Embryonic facial prominence (tissue), 1 donor: ENCODE results near the gene GRAMD1B.

Experiments
- DNase-seq: peaks from one replicate; pipeline ENCODE4 v3.0.0-alpha.2; 2016; ENCODE audit errors: extremely low spot score

The GRAMD1B gene

DNA sequence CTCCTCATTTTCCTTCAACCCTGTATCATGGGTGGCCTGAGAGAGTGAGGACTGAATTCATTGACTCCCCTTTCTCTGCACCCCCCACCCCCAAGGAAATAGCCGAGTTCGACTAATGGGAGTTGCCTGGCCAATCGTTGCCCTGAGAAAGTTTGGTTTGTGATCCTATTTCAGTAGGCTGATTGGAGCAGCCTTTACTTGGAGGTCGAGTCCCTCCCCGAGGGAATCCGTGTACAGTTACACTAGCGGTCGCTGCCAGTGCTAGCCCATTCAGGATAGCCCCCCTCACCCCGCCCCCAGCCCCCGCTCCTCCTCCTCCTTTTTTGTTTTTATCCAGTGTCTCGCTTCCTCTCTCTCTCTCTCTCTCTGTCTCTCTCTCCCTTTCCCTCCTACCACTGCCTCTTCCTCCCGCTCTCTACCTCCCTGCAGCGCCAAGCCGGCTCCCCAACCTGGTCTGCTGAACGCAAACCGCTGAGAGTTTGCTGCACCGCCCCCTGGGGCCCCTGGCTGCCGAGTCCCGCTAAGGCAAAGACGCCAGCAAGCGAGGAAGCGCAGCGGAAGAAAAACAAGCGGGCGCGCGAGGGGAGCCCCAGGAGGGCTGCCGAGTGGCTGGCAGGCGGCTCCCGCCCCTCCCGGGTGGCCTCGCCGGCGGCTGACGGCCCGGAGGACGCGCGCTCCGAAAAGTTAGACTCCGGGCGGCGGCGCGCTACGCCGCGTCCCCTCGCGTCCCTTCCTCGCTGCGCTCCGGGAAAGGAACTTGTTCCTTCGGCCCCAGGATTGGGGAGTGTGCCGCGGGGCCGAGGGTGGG lies at the start of gene GRAMD1B:
Gene GRAMD1B (plus strand): TSS at position 357 of the 808 bp plus-strand sequence. CDS start 524 bp downstream, outside the sequence.
- peak; percentile 54 for DNase-seq

DNA sequence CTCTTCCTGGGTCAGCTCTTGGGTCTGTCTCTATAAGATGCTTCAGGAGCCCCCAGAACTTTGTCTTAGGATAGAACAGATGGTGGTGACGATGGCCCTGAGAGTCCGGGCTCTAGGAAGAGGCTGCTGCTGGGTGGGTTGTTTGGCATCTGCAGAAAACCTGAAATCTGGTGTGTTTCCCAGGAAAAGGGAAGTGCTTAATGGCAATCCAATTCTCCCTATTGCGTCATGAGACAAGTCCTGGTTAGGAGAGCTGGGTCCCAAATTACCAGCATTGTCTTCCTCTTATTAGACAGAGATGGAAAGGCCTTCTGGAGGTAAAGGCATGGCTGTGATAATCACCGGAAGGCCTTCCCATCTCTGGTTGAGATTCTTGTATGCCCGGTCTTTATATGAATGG lies 48.9 kb upstream of the GRAMD1B start:
- no peak for DNase-seq

DNA sequence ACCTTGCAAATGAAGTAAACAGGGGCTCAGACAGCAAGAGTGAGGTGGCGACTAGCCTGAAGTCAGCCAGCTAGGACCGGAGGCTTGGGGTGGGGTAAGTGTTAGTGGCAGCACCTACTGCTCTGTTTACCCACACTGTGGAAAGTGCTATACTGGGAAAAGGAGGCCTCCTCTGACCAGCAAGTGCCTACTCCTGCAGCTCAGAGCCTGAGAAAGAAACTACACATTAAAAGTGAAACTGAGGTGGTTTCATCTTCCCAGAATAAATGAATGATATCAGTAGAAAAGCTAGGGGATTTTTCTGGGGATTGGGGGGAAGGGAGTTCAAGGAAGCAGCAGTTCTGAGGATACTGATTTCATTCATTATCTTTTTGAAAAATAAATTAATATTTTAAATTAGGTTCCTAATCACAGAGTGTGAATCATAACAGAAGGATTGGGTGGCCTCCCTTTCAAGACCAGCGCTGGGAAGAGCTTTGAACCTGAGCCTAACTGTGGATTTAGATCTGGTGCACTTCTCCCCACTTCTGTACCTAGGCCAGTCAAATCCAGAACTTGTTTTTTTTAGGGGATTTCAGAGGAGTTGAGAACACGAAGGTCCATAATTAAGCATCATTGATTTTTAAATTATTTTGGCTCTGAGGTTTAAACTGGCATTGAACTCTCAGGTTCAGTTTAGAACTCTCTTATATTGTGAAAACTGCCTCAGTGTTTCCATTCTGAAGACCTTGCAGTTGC lies 48.1 kb upstream of the GRAMD1B start:
- no peak for DNase-seq

DNA sequence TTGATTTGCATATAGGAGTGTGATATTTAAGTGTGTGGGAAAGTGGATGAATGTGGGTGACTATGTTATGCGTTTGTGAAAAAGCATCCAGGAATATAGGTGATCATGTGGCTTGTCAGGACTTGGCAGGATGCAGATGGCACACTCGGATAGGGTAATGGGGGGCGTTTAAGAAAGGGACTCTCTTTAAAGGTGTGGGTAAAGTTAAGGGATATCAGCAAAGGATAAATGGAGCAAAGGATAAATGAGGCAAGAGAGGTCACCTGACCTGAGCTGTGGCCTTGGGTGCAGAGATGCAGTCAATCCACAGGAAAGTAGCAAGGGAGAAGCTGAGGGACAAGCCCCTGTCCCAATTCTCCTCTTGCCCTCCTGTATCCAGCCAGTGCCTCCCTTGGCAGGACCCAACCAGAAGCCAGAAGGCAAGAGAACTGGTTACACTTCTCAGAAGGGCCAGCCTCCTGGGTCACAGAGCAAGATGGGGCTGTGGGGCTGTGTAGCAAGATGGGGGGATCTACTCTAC lies 47.5 kb upstream of the GRAMD1B start:
- DNase-seq, result no peak

DNA sequence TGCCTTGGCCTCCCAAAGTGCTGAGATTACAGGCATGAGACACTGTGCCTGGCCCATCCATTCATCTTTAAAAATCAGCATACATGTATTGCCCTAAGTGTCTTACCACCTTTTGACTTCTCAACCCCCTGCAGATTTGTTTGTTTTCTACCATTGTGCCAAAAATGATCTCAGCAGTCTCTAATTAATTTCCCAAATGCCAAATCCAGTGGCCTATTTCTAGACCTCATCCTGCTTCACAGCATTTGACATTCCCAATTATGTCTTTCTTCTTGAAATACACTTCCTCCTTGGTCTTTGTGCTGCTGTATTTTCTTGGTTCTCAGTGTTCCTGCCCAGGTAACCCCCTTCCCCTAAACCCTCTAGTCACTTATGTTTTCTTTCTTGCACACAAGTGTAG lies 46.0 kb upstream of the GRAMD1B start:
- no peak for DNase-seq

DNA sequence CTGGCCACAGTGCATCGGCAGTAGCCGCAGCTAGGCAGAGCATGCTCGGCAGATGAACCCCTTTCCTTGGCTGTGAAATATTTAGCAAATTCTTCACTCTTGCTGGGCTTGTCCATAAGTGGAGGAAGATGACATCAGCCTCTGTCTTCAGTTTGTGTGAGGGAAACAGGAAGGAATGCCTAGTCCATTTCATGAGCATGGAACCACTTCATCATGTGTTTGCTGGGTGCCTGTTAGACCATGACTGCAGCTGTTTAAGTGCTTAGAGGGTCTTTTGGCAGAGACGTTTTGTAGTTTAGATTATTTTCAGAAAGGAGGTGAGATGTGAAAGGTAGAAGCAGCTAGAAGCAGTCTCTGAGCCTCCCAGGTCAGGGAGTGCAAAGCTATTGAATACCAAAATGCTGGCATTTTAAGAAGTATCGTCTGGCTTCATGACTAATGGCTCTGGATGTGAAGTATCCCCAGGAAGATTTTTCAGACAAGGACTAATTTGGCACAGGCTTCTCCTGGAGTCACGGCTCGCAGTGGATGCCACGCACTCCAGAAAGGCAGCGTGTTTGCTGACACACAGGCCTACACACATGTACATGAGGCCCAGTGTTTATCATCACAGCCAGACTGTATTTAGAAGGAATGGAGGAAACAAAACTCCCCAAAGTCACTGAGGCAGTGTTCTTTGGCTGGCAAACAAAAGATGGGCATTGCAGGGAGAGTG lies 43.1 kb upstream of the GRAMD1B start:
- no peak for DNase-seq

DNA sequence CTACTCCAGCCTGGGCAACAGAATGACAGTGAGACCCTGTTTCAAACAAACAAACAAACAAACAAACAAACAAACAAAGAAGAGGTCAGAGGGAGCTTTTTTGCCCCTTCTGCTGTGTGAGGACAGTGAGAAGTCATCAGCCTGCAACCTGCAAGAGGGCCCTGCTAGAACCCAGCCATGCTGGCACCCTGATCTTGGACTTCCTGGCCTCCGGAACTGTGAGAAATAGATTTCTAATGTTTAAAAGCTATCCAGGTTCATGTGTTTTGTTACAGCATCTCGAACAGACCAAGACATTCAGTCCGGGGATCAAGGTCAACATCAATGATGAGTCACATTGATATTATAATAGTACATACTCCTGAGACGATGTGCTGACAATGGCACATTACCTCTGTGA lies 41.4 kb upstream of the GRAMD1B start:
- no peak for DNase-seq

DNA sequence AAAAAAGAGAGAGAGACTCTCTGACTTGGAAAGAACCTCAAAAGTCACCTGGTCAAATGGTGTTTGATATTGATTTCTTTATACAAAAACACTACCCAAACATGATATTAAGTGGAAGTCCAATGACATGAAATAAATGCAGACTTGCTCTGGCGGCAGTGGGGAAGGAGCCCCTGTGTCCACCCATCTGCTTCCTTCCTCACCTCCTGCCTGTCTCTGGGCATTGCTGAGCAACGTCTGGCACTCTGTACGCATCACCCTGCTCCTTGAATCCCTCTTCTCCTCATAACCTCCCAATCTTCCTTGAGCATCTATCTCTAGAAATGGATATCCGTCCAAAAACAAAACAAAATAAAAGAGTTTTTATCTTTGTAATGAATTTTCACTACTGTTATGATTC lies 39.9 kb upstream of the GRAMD1B start:
- DNase-seq, result no peak

DNA sequence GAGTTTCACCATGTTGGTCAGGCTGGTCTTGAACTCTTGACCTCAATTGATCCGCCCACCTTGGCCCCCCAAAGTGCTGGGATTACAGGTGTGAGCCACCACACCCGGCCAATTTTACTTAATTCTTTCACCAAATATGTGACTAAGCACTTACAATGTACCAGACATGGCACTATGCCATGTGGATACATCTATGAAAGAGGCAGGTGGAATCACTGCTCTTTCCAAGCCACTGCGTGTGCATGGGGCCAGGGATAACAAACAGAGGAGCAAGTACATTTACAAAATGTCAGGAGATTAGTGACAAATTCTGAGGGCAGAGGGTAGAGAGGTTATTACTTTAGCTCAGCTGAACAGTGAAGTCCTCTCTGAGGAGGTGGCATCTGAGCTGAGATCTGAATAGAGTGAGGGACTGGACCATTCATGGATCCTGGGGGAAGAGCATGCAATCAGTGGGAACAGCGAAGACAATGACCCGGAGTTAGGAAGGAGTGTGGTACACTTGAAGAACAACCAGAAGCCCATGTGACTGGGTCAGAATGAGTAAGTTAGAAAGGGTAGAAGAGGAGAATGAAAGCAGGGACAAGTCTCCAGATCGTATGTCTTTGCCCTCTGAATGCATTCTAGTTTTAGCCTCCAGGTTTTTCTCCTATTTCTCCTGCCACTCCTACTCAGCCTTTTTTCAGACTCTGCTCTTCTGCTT lies 38.3 kb upstream of the GRAMD1B start:
- no peak for DNase-seq

DNA sequence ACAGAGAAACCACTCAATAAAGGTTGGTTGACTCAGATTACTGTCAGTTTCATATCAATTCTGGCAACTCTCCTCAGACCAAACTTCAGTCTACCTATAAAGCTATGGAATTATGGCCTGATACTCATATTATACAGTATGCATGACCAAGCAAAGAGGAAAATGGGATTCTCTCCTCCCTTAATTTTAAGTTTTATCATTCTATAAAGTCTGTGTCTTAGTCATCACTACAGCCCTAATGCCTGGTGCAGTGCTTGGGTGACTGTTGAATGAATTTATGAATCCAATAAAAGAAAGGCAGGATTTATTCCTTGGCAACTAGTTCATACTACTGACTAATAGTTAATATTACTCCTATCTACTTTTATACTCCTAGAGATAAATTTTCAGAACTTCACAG lies 37.6 kb upstream of the GRAMD1B start:
- DNase-seq, result no peak

DNA sequence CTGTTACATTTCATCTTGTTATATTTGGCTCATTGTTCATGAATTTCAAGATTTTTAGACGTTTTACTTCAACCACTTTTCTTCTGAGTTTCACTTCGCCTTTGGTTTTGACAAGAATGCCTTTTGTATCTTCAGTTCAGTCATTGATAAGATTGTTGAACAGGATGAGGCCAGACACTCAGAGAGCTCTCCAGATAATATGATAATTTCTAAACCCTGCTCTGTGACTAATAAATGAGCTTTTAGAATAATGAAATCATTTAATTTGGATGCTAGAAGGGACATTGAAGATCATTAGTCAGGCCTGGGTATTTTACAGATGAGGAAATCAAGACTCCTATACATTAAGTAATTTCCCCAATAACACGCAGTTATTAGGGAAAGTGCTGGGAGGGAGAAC lies 37.2 kb upstream of the GRAMD1B start:
- no peak for DNase-seq

DNA sequence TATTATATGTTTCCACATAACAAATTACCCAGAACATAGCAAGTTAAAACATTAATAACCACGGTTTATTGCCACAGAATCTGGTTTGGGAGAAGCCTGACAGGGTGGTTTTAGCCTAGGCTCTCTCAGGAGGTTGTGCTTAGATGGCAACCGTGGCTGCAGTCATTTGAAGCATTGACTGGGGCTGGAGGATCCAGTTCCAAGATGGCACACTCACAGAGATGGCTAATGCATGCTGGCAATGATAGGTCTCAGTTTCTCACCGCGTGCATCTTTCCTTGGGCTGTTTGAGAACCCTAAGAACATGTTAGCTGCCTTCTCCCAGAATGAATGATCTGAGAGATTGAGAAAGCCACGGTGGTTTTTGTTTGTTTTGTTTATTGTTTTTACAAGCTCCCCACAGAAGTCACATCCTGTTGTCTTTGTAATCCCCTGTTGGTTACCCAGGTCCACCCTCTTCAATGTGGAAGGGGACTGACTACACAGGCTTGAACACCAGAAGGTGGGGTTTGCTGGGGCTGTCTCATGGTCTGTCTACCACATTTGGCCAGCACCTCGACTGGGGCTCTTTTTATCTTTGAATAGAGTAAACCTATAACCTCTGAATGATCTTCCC lies 36.6 kb upstream of the GRAMD1B start:
- DNase-seq, result no peak

DNA sequence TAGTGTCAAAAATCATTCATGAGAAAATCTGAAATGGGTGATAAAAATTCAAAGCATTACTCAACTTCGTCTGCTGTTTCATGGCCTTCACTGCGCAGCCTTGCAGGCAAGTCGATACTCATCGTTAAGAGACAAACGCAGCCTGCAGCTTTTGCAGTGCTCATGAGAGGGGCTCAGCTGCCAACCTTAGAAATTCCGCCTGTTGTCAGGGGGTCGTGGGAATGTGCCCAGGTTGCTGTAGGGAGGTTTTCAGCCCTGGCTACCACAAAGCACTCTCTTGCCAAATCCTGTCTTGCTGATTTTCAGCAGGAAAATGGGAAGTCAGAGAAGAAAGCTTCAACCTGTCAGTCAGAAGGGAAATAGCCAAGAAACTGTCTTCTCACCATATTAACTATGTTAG lies 25.4 kb upstream of the GRAMD1B start:
- no peak for DNase-seq

DNA sequence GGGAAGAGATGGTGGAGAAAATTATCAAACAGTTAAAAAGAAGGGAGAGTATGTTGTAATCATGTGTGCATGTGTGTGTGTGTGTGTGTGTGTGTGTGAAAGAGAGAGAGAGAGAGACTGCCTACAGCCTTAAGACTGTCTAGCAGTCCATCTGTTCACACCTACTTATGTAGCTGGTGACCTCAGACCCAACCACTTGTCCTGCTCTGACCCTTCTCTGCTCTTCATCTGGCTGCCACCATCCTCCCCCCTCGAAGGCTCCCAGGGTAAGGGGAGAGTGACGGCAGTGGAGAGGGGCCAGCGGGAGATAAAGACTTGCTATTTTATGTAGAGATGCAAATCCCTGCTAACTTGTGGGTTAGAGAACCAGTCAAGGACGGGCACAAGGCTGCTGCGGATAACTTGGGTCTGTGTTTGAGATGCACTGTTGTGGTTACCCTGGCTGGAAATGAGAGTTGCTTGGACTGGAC lies 24.9 kb upstream of the GRAMD1B start:
- DNase-seq, result no peak

DNA sequence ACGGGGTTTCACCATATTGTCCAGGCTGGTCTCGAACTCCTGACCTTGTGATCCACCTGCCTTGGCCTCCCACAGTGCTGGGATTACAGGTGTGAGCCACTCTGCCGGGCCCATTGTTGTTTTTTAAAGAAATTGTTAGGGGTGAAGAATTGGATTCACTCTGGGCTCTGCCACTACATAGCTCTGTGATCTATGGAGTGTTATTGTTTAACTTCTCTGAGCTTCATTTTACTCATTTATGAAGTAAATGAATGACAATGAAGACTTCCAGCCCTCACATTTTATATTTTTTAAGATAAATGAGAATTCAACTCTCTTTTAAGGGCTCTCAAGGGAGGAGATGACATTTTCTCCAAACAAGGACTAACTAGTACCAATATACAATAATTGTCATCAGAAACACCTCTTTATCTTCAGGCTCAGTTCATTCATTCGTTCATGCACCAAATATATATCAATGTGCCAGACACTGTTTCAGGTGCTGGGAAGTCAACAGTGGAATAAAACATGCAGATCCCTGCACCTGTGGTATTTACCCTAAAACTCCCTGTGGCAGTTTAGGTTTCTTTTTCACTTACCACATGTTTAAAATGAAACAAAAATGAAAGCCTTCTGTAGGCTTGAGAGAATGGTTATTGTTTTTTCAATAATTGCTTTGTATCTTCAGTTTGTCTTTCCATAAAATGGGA lies 23.5 kb upstream of the GRAMD1B start:
- DNase-seq, result no peak

DNA sequence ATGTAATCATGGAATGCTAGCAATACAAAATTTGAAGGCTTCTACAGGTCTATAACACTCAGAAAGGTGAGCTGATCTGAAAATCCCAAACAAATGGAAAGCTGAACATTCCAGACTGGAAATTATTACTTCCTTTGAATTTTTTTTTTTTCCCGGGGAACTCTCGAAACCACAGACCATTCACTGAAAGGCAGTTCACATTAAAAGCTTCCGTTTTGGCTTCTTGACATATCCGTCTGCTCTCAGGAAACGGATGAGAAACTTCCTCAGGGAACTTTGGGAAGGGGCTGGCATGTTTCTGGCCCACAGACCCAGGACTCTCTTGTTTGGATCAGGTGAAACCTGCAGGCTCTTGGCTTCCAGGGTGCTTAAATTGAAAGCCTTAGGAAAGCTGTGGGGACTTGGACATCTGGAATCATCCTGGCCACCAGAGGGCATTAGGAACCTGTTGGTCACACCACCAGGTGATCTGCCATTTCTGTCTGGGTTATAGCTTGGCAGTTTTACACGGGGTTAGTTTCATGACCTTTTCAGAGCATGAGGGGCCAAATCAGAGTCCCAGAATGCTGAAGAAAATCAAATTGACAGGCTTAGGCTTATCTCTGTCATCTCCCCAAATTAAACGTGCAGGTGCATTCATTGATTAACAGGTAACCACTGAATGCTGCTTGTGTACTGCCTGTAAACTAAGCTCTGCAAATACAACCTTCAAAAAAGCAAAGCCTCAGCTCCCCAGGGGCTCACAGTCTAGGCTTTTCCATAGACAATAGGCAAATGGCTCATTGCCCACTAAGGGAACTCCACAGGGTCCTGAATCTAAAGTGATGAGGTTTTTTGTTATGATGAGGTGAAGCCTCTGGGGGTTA lies 22.7 kb upstream of the GRAMD1B start:
- DNase-seq, result no peak

DNA sequence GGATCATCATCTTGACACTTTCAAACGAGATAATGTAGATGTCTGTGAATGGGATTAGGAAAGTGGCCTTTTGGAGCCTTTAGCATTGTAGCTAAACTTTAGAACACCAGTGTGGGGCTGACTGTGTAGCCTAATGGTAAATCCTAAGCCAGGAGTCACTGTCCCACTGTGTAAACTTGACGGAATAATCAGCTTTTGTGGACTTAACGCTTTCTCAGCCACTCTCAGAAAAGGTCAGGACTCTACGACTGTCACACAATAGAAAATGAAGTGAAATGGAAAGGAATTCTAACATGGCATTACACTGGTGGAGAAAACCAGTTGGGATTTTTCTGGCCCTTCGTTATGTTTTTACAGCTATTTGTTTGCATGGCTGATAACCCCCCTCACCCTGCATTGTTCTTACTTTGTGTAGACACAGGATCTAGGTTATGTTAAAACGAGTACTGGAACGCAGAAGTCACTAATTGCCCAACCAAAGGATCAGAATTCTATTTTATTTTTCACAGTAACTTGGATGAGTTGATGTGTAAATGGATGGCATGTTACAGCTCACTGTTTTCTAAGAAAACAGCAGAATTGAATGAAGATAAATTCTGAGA lies 22.0 kb upstream of the GRAMD1B start:
- DNase-seq, result no peak

DNA sequence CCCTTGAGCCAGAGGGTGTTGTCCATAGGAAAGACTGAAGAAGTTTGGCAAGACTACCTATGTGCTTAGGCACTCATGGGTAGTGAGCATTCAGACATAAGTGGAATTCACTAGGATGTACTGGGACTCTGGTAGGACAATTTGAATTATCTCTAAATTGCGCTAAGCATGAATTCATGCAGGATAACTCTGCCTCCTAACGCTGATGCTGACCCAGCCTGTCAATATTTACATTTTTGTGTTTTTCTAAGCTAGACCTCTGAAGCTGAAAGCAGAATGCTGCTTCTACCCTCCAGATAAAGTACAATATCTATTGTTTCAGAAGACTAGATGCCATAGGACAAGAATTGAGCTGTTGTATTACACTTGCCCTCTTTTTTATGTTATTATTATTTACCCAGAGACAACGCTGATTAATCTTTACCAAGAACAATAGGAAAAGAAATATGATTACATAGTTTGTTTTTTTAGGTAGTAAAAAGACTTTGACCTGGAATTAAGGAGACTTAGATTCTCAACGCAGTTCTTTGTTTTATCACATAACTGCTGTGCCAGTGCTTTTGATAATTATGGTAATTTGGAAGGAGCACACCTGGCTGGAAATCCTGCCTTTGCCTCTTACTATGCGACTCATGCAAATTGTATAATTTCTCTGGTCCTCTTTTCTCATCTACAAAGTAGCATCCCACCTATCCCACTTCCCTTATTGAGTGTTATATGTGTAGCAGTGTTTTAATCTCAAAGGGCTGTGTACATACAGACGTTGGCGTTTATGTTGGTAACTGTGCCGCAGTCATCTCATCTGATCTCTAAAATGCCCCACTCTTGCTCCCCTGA lies 21.2 kb upstream of the GRAMD1B start:
- no peak for DNase-seq
